Rectal smooth muscle tissue (tissue), 1 donor: ENCODE data around the gene NPAS4.
"Not testable (repeated sequence)": the region's sequence is repeated elsewhere in the genome, so short reads cannot be mapped to it uniquely, and the experiment has no call there.

Experiments
- H3K27ac ChIP-seq: one replicate; pipeline ENCODE4 v1.7.0; 2013; ENCODE audit warnings: low read depth, low read length, inconsistent platforms
- H3K27me3 ChIP-seq: one replicate; pipeline ENCODE4 v1.7.0; 2013; ENCODE audit warnings: low read length; ENCODE audit not compliant: control insufficient read depth, insufficient read depth
- H3K36me3 ChIP-seq: one replicate; pipeline ENCODE4 v1.7.0; 2013; ENCODE audit warnings: low read length; ENCODE audit not compliant: control insufficient read depth, insufficient read depth
- H3K4me1 ChIP-seq: one replicate; pipeline ENCODE4 v1.7.0; 2013; ENCODE audit warnings: low read length; ENCODE audit not compliant: control insufficient read depth, insufficient read depth
- H3K4me3 ChIP-seq: one replicate; pipeline ENCODE4 v1.7.0; 2013; ENCODE audit warnings: low read length
- H3K9ac ChIP-seq: one replicate; pipeline ENCODE4 v1.7.0; 2013; ENCODE audit warnings: low read length

The NPAS4 gene

DNA sequence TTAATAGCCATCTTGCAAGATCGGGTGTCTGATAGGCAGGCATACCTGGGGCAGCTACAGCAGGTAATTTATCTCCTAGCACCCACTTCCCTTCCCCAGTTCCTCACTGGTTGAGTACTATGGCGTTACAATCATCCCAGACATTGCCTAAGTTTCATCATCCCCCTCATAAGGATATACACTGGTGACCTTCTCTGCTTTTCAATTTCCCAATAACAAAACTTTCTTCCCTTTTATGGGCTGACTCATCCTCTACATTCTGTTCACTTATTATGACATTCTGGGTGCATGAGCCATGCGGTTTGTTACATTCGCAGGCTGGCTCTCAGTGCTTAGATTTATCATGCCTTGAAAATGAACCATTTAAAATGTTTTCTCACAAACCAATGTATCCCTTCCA is 22.8 kb downstream of the NPAS4 start:
- Histone ChIP-seq H3K27ac (no peak overlapping the region), H3K36me3 (no peaks in the 10 kb centered on the region), H3K4me1 (no peaks in the 10 kb centered on the region), H3K4me3 (no peak overlapping the region), H3K27me3 (no peaks in the 10 kb centered on the region), H3K9ac (no peak overlapping the region)

DNA sequence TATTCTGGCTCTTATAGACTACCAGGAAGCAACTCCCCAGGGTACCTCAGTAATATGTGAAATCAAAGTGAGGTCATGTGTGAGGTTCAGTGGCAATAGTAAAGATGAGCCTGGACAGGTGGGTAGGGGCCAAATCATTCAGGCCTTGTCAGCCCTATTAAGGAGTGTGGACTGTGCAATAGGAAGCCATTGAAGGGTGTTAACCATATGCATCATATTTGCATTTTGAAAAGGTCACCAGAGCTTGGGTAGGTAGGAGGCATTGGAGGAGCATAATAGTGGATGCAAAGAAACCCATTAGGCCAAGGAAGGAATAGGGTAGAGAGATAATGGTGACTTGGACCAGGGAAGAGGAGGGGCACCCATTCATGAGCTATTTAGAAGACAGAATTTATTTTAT is 26.2 kb downstream of the NPAS4 start:
- Histone ChIP-seq H3K27ac (no peak overlapping the region), H3K4me3 (no peak overlapping the region), H3K4me1 (no peaks in the 10 kb centered on the region), H3K27me3 (no peaks in the 10 kb centered on the region), H3K36me3 (no peaks in the 10 kb centered on the region), H3K9ac (no peak overlapping the region)

DNA sequence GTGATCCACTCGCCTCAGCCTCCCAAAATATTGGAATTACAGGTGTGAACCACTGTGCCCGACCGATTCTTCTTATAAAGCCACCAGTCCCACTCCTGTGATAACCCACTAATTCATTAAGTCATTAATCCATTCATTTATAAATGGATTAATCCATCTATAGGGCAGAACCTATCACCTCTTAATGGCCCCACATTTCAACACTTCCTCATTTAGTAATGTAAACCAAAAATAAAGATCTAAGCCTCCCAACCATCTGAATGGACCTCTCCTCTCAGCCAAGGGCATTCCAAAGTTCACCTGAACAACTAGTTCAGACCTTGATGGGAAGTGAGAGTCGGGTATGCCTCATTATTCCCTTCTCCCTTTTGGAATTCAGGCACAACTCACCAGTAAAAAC is 27.7 kb downstream of the NPAS4 start:
- no peak overlapping the region for H3K27ac ChIP-seq
- no peak overlapping the region for H3K4me3 ChIP-seq
- H3K4me1 ChIP-seq: no peaks in the 10 kb centered on the region
- H3K9ac ChIP-seq: no peak overlapping the region
- no peaks in the 10 kb centered on the region for H3K27me3 ChIP-seq
- no peaks in the 10 kb centered on the region for H3K36me3 ChIP-seq

DNA sequence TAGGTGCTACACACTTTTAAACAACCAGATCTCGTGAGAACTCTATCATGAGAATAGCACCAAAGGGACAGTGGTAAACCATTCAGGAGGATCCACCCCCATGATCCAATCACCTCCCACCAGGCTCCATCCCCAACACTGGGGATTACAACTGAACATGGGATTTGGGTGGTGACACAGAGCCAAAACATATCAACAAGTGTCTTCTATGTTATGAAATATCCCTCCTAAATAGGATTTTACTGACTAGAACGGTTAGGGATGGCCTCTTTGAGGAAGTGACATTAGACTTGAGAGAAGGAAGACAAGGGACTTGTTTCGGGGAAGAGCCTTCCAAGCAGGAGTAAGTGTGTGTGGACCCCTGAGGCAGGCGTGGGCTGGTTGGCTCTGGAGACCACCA is 29.7 kb downstream of the NPAS4 start:
- H3K4me3 ChIP-seq: no peak overlapping the region
- no peaks in the 10 kb centered on the region for H3K4me1 ChIP-seq
- no peak overlapping the region for H3K9ac ChIP-seq
- H3K36me3 ChIP-seq: no peaks in the 10 kb centered on the region
- no peaks in the 10 kb centered on the region for H3K27me3 ChIP-seq
- H3K27ac ChIP-seq: no peak overlapping the region

DNA sequence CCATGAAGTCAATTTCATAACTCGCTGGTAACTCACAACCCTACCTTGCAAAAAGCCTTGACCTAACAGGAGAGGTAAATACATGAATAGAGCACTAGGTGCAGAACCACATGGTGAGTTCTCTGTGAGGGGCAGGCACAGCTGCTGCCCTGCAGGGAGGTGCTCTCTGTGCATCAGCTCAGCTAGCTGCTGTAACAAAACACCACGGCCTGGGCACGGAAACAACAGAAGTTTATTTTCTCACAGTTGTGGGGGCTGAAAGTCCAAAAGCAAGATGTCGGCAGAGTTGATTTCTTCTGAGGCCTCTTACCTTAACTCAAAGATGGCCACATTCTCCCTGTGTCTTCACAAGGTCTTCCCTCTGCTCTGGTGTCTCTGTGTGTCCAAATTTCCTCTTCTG is 30.8 kb downstream of the NPAS4 start:
- Histone ChIP-seq H3K27ac (no peak overlapping the region), H3K4me3 (no peak overlapping the region), H3K27me3 (no peaks in the 10 kb centered on the region), H3K36me3 (no peaks in the 10 kb centered on the region), H3K9ac (no peak overlapping the region), H3K4me1 (no peaks in the 10 kb centered on the region)

DNA sequence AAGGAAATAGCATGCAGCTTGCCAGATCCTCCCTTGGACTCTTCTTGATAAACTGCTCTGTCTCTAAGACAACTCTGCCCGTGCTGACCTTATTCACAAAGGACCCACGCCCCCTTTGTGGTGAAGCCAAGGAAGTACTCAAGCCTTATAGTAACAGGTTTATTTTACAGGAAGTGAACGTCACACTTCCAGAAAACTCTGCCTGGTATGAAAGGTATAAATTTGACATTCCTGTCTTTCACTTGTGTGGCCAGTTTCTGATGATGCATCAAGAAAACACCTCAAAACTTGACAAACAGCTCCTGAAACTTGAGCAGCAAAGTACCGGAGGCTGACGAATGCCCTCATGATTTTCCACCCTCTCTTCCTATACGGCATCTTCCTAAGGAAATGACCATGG is 33.4 kb downstream of the NPAS4 start:
- H3K27me3 ChIP-seq: no peaks in the 10 kb centered on the region
- no peak overlapping the region for H3K27ac ChIP-seq
- no peaks in the 10 kb centered on the region for H3K4me1 ChIP-seq
- no peak overlapping the region for H3K9ac ChIP-seq
- H3K4me3 ChIP-seq: no peak overlapping the region
- H3K36me3 ChIP-seq: no peaks in the 10 kb centered on the region

DNA sequence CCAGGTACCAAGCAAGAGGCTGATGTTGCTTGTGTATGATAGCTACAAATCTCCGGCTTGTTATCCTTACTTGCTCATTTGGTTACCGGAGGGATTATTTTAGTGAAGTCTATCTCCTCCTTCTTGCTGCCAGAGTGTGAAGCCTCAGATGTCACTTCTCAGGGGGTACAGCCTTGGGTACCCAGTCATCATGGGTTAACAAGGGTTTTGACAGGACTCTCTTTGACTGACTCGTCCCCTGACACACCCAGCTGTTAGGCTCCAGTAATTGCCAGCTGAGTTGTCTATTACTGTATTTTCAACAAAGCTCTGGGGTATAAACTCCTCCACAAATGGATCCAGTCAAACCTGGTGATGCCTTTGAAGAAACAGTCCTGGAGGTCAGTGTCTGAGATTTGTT is 34.0 kb downstream of the NPAS4 start:
- Histone ChIP-seq H3K9ac (no peak overlapping the region), H3K27me3 (no peaks in the 10 kb centered on the region), H3K27ac (no peak overlapping the region), H3K4me3 (no peak overlapping the region), H3K4me1 (no peaks in the 10 kb centered on the region), H3K36me3 (no peaks in the 10 kb centered on the region)

DNA sequence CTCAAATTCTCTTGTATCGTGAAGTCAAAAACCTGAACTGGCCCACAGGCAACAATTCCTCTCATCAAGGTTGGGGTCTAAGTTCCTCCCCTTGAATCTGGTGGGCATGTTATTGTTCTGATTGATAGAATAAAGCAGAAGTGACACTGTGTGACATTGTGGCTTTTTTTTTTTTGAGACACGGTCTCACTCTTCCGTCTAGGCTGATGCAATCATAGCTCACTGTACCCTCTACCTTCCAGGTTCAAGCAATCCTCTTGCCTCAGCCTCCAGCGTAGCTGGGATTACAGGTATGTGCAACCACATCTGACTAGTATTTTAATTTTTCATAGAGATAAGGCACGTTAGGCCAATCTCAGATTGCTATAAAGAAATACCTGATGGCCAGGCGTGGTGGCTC is 37.0 kb downstream of the NPAS4 start:
- Histone ChIP-seq H3K36me3 (no peaks in the 10 kb centered on the region), H3K9ac (no peak overlapping the region), H3K27ac (no peak overlapping the region), H3K27me3 (no peaks in the 10 kb centered on the region), H3K4me1 (no peaks in the 10 kb centered on the region), H3K4me3 (no peak overlapping the region)

DNA sequence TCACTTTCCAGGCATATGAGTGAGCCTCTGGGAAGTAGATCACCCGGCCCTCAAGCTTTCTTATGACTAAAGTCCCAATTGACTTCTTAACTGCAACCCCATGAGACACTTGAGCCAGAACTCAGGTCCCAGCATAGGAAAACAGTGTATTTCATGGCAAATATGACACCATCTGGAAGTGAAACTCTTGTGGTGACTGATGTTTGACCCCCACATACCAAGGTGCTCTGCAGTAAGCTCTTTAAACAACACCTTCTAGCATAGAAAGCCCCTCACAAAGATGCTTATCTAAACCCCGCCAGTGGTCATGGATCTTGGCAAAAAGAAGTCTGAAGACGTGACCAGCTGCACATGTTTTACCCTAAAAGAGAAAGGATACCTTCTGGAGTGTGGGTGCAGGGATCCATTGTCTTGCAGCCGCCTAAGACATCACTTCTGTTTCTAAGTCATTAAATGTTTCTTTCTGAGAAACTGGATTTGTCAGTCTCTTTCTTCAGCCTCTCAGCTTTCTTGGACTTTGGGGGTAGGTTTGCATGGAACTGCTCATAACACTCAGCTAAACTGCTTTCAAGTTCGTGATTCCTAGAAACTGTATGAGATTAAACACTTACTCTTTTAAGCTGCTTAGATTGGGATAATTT is 38.4 kb downstream of the NPAS4 start:
- H3K4me3 ChIP-seq: no peak overlapping the region
- no peaks in the 10 kb centered on the region for H3K36me3 ChIP-seq
- no peaks in the 10 kb centered on the region for H3K4me1 ChIP-seq
- H3K9ac ChIP-seq: no peak overlapping the region
- H3K27me3 ChIP-seq: no peaks in the 10 kb centered on the region
- H3K27ac ChIP-seq: no peak overlapping the region

DNA sequence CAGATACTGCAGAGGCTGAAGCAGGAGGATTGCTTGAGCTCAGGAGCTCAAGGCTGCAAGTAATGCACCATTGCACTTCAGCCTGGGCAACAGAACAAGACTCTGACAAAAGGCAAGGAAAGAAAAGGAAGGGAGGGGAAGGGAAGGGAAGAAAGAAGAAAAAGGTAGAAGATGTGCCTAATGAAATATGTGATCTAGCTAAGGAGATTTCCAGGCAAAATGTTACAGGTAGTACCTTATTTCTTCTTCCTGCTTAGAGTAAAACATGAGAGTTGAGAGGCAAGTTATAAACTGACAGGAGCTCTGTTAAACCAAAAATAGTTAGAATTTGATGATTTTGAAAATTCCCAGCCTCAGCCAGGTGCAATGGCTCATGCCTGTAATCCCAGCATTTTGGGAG is 41.2 kb downstream of the NPAS4 start:
- Histone ChIP-seq H3K4me1 (no peaks in the 10 kb centered on the region), H3K27me3 (no peaks in the 10 kb centered on the region), H3K36me3 (no peaks in the 10 kb centered on the region), H3K9ac (no peak overlapping the region), H3K4me3 (no peak overlapping the region), H3K27ac (no peak overlapping the region)

DNA sequence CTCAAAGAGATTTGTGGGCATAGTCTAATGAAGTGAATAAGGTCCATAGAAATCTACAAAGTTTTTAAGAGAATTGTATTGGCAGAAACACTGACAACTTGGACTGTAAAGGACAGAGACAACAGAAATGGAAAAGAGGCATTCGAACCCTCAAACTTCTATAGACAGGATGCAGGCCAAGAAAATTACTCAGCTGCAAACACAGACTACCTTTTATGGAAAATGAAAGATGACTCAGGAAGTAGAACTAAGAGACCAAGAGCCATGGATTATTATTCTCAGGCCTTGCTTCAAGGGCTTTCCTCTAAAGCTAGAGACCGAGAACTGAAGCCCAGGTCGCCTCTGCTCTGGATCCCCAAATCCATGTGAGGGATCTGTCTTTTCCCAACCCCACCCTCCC is 42.1 kb downstream of the NPAS4 start:
- no peak overlapping the region for H3K27ac ChIP-seq
- no peak overlapping the region for H3K4me3 ChIP-seq
- H3K4me1 ChIP-seq: peaks cover 5% of the 10 kb centered on the region
- H3K27me3 ChIP-seq: no peaks in the 10 kb centered on the region
- no peak overlapping the region for H3K9ac ChIP-seq
- H3K36me3 ChIP-seq: no peaks in the 10 kb centered on the region

DNA sequence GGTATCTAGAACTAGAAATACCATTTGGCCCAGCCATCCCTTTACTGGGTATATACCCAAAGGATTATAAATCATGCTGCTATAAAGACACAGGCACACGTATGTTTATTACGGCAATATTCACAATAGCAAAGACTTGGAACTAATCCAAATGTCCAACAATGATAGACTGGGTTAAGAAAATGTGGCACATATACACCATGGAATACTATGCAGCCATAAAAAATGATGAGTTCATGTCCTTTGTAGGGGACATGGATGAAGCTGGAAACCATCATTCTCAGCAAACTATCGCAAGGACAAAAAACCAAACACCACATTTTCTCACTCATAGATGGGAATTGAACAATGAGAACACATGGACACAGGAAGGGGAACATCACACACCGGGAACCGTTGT is 43.3 kb downstream of the NPAS4 start:
- H3K27me3 ChIP-seq, H3K9ac ChIP-seq, H3K4me3 ChIP-seq, H3K27ac ChIP-seq, H3K36me3 ChIP-seq, H3K4me1 ChIP-seq: not testable (repeated sequence)

DNA sequence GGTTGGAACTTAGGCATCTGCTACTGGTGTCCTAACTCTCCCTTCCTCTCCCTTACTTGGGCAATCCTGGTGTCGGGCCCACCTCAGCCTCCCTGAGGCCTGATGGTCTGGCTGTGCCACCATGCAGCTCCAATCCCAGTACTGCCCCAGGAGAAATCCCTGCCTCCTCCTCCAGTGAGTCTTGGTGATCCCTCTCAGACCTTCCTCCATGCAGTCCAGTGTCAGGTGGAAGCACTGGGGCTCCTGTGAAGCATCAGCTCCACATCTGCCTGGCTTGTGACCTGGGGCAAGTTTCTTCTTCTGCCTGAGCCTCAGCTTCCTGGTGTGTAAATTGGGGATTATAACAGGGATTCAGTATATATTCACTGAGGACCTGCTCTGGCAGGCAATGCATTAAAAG is 44.1 kb downstream of the NPAS4 start:
- H3K27me3 ChIP-seq: no peaks in the 10 kb centered on the region
- no peak overlapping the region for H3K4me3 ChIP-seq
- H3K9ac ChIP-seq: no peak overlapping the region
- peaks cover 6% of the 10 kb centered on the region for H3K4me1 ChIP-seq
- no peaks in the 10 kb centered on the region for H3K36me3 ChIP-seq
- no peak overlapping the region for H3K27ac ChIP-seq
